ENCODE results near the gene LMX1B. TPM values are rescaled to one million over a fixed set of nuclear protein-coding genes. Genes with fewer than 3 reads are reported as not detected.

Gene LMX1B
- polyA plus RNA-seq, 1 experiment: not detected

DNA sequence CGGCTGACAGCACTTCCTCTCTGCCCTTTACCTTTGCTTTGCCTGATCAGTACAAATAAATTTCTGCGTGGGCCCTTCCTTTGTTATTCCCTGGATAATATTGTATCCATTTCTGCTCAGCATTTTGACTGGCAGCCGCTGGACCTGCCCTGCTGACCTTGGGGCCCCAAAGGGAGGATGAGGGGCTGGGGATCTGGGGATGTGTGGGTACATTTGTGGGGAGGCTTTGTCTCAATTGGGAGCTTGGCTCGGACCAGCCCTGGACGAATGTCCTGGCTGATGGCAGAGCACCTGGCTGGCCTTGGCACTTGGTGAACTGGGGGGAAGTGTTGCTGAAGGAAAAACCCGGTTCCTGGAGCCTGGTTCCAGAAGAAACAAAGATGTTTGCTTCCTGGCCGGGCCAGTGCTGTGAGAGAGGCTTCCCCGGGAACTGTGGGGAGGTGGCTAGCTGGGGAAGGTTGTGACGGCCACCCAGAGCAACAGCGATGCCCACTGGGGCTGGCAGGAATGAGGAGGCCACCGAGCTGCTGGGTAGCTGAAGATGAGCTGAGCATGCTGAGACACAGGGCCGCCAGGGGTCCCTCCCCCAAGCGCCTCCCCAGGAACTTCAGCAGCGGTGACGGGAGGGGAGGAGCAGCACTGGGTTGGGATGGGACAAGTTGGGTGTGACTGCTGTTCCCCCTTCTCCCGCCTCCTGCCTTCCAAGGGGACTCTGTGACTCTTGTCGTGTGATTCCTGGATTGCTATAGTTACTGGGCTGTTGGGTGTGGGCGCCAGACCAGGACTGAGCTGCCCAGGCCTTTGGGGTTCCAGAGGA lies 8.4 kb downstream of the LMX1B start:
- H3K27ac ChIP-seq (ENCODE audit: low read depth, low read length): no peak overlapping the region
- H3K27me3 ChIP-seq (ENCODE audit: control insufficient read depth, insufficient read depth, low read length): peaks cover 98% of the 10 kb centered on the region
- no peak overlapping the region for H3K4me3 ChIP-seq (ENCODE audit: low read depth, low read length)
- no peak for DNase-seq (ENCODE audit: low read depth, low spot score)
- ChIA-PET POLR2A (no interaction called here), CTCF (no interaction called here)
- TF ChIP-seq, protein P1, sequence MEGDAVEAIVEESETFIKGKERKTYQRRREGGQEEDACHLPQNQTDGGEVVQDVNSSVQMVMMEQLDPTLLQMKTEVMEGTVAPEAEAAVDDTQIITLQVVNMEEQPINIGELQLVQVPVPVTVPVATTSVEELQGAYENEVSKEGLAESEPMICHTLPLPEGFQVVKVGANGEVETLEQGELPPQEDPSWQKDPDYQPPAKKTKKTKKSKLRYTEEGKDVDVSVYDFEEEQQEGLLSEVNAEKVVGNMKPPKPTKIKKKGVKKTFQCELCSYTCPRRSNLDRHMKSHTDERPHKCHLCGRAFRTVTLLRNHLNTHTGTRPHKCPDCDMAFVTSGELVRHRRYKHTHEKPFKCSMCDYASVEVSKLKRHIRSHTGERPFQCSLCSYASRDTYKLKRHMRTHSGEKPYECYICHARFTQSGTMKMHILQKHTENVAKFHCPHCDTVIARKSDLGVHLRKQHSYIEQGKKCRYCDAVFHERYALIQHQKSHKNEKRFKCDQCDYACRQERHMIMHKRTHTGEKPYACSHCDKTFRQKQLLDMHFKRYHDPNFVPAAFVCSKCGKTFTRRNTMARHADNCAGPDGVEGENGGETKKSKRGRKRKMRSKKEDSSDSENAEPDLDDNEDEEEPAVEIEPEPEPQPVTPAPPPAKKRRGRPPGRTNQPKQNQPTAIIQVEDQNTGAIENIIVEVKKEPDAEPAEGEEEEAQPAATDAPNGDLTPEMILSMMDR (IDR thresholded peaks at IDR 0.05; ENCODE audit: low read depth, low read length): no peak
- H3K9me3 ChIP-seq (ENCODE audit: control insufficient read depth, insufficient read depth, low read length): peaks cover 4% of the 10 kb centered on the region; the same call in 1 of the 2 replicates

GRCh38 chr9:126623314-126623666 lies 9.6 kb downstream of the LMX1B start:
- no peak overlapping the region for H3K27ac ChIP-seq (ENCODE audit: low read depth, low read length)
- peaks cover 4% of the 10 kb centered on the region; the same call in 1 of the 2 replicates for H3K9me3 ChIP-seq (ENCODE audit: control insufficient read depth, insufficient read depth, low read length)
- POLR2A ChIA-PET: no interaction called here
- H3K27me3 ChIP-seq (ENCODE audit: control insufficient read depth, insufficient read depth, low read length): peaks cover 98% of the 10 kb centered on the region
- TF ChIP-seq, protein P1 (IDR thresholded peaks at IDR 0.05; ENCODE audit: low read depth, low read length): no peak
- CTCF ChIA-PET: no interaction called here
- DNase-seq (ENCODE audit: low read depth, low spot score): no peak
- H3K4me3 ChIP-seq (ENCODE audit: low read depth, low read length): no peak overlapping the region

DNA sequence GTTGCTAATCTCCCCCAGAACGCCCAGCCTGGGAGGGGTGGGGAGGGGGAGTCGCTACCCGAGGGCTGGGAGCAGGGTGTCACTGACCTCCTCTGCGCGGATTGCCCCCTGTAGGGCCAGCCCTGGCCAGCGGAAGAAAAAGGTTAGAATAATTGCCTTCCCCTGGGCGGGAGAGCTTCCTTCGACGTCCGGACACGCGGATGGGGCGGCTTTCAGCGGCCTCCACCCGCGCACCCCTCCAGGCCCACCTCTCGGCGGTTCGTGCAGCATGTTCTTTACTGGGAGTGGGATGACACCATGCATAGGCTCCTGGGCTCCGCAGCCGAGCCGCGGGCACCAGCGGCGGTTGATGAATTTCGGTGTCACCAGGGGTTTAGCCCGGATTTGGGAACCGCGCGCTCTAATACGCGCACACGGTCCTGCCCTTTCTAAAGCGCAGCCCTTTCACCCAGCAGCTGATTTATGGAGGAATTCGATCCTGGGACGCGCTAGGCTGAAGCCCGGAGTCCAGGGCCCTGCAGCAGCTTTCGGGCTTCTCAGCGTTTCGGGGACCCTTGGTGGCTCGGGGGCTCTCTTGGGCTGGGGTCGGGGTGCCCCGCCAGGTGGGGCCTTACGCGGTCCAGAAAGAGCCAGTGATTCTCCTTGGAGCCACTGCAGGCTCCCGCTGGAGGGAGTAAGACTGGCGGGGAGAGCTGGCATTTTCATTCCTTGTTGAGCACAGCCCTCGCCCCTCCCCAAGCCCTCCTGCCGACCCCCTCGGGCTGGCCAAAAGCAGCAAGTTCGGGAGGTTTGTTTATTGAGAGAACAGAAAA lies 10.1 kb downstream of the LMX1B start:
- POLR2A ChIA-PET: no interaction called here
- peaks cover 99% of the 10 kb centered on the region for H3K27me3 ChIP-seq (ENCODE audit: control insufficient read depth, insufficient read depth, low read length)
- DNase-seq (ENCODE audit: low read depth, low spot score): no peak
- TF ChIP-seq, protein P1 (IDR thresholded peaks at IDR 0.05; ENCODE audit: low read depth, low read length): no peak
- peaks cover 4% of the 10 kb centered on the region; the same call in 1 of the 2 replicates for H3K9me3 ChIP-seq (ENCODE audit: control insufficient read depth, insufficient read depth, low read length)
- CTCF ChIA-PET: no interaction called here
- H3K27ac ChIP-seq (ENCODE audit: low read depth, low read length): no peak overlapping the region
- H3K4me3 ChIP-seq (ENCODE audit: low read depth, low read length): no peak overlapping the region

DNA sequence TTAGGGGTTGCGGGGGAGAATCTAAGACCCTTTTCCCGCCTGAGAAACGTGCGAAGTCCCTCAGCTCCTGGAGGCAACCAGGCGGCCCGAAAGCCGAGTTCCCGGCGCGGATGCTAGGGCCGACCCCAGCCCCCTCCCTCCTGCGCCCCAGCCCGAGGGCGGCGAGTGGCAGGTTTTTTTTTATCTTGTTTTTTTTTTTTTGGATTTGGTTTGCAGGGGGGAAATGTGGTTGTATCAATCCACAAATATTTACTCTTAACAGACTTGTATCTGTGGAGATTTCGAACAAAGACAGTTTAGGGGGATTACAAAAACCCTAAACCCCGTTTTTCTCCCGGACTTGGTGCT lies 10.7 kb downstream of the LMX1B start:
- Histone ChIP-seq H3K4me3 (ENCODE audit: low read depth, low read length) (no peak overlapping the region), H3K9me3 (ENCODE audit: control insufficient read depth, insufficient read depth, low read length) (peaks cover 4% of the 10 kb centered on the region; the same call in 1 of the 2 replicates), H3K27ac (ENCODE audit: low read depth, low read length) (no peak overlapping the region), H3K27me3 (ENCODE audit: control insufficient read depth, insufficient read depth, low read length) (peaks cover 99% of the 10 kb centered on the region)
- TF ChIP-seq, protein P1 (IDR thresholded peaks at IDR 0.05; ENCODE audit: low read depth, low read length): no peak
- ChIA-PET CTCF (no interaction called here), POLR2A (no interaction called here)
- DNase-seq (ENCODE audit: low read depth, low spot score): no peak

DNA sequence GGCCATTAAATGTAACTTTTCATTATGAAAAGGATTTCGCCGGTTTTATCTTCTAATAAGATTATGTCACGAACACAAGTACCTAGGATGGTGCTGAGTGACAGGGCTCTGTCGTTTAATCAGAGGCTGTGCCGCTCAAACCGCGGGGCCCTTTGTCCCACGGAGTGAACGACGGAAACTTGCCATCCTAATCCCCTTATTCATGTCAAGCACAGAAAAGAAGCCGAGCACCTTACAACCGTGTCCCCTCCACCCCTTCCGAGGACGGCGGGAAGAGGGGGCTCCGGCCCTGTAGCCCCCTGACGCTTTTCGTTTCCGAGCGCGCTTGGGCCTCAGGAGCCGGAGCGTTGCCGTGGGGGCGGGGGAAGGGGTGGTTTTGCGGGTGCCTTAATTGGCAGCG lies 11.2 kb downstream of the LMX1B start:
- H3K9me3 ChIP-seq (ENCODE audit: control insufficient read depth, insufficient read depth, low read length): peaks cover 4% of the 10 kb centered on the region; the same call in 1 of the 2 replicates
- no peak for DNase-seq (ENCODE audit: low read depth, low spot score)
- H3K4me3 ChIP-seq (ENCODE audit: low read depth, low read length): no peak overlapping the region
- TF ChIP-seq, protein P1 (IDR thresholded peaks at IDR 0.05; ENCODE audit: low read depth, low read length): no peak
- peaks cover 96% of the 10 kb centered on the region for H3K27me3 ChIP-seq (ENCODE audit: control insufficient read depth, insufficient read depth, low read length)
- ChIA-PET POLR2A (no interaction called here), CTCF (no interaction called here)
- H3K27ac ChIP-seq (ENCODE audit: low read depth, low read length): no peak overlapping the region
